HepG2 (cell line): ENCODE data around the gene CILP2. TPM values are rescaled to one million over a fixed set of nuclear protein-coding genes. Genes with fewer than 3 reads are reported as not detected.
A peak's percentile ranks its signal among the peaks of the same experiment; 100 is the strongest.

Experiments used
- ATAC-seq: fragments of 200-7000 bp; cut with Tn5 transposase; 3 replicates; pipeline ENCODE4 v1.9.1; 2020; ENCODE audit warnings: mild to moderate bottlenecking, moderate library complexity
- BruUV-seq: library from RNA; stranded (reverse); fragments of 400-500 nt; replicated peaks from 2 replicates; lab custom pipeline; 2021; lab: Mats Ljungman, UMichigan
- CTCF ChIA-PET: fragments of 300-600 bp; formaldehyde crosslinking; extraction: SDS; loops from one replicate; lab custom pipeline; 2021; ENCODE audit warnings: low total read pairs, inconsistent platforms, low intra/inter-chr PET ratio; lab: Yijun Ruan, JAX
- POLR2A ChIA-PET: fragments of 350-600 bp; sonication (Branson Sonifier 250); formaldehyde crosslinking; loops from one replicate; lab custom pipeline; 2020; ENCODE audit warnings: antibody characterized with exemption, inconsistent platforms; lab: Yijun Ruan, JAX
- DNase-seq: peaks from one replicate; pipeline ENCODE4 v3.0.0-alpha.2; 2015; ENCODE audit warnings: low spot score
- FAIRE-seq: peaks from 3 replicates; lab custom pipeline; 2011; peaks lifted over from hg19 to GRCh38; lab: Jason Lieb, UNC
- H2AFZ ChIP-seq: one replicate; pipeline ENCODE4 v1.6.1; 2011; ENCODE audit warnings: low read length, inconsistent platforms
- H3K27ac ChIP-seq: fragments of 300-600 bp; 3 replicates; pipeline ENCODE4 v1.8.0; 2011; ENCODE audit warnings: mixed run types, mild to moderate bottlenecking, mixed read lengths, low read length, inconsistent platforms; ENCODE audit not compliant: insufficient read depth; ENCODE audit errors: extremely low read length
- H3K27me3 ChIP-seq, 2 experiments: fragments of 200-600 bp in 1 of 2; 2 replicates in 1 of 2; 3 replicates in 1 of 2; pipeline versions ENCODE4 v1.6.0 to v1.8.0; 2011; ENCODE audit warnings: low read length in 2 of 2, mild to moderate bottlenecking in 2 of 2, moderate library complexity in 2 of 2, inconsistent platforms in 1 of 2; ENCODE audit not compliant: insufficient read depth in 2 of 2, control insufficient read depth in 1 of 2
- H3K36me3 ChIP-seq, 2 experiments: fragments of 200-600 bp in 1 of 2; replicated peaks in 1 of 2; 2 replicates in 1 of 2; 3 replicates in 1 of 2; pipeline versions ENCODE4 v1.5.1 to v1.8.0; 2011; ENCODE audit warnings: low read length in 2 of 2, inconsistent platforms in 1 of 2; ENCODE audit not compliant: insufficient read depth in 2 of 2, control insufficient read depth in 1 of 2
- H3K4me1 ChIP-seq: 2 replicates; pipeline ENCODE4 v1.5.1; 2012; ENCODE audit warnings: low read length, inconsistent platforms; ENCODE audit not compliant: insufficient read depth
- H3K4me2 ChIP-seq: 2 replicates; pipeline ENCODE4 v1.6.0; 2011; ENCODE audit warnings: low read depth, low read length, inconsistent platforms
- H3K4me3 ChIP-seq, 3 experiments: fragments of 200-600 bp in 1 of 3; sonication (generic), shearing (Covaris generic) in 1 of 3; replicated peaks in 1 of 3; 2 replicates each; pipeline ENCODE4 v1.5.1; 2011 to 2016; ENCODE audit warnings: low read length in 3 of 3, inconsistent platforms in 2 of 3, low read depth in 2 of 3, mild to moderate bottlenecking in 2 of 3, control low read depth in 1 of 3, mixed read lengths in 1 of 3; ENCODE audit not compliant: insufficient read depth in 1 of 3
- H3K79me2 ChIP-seq: one replicate; pipeline ENCODE4 v1.6.1; 2011; ENCODE audit warnings: low read length, inconsistent platforms; ENCODE audit not compliant: insufficient read depth
- H3K9ac ChIP-seq: 2 replicates; pipeline ENCODE4 v1.6.0; 2011; ENCODE audit warnings: mild to moderate bottlenecking, low read depth, low read length, inconsistent platforms; ENCODE audit not compliant: insufficient read depth
- H3K9me3 ChIP-seq: 2 replicates; pipeline ENCODE4 v1.5.1; 2012; ENCODE audit warnings: mild to moderate bottlenecking, low read length
- H4K20me1 ChIP-seq: 2 replicates; pipeline ENCODE4 v1.6.0; 2011; ENCODE audit warnings: inconsistent platforms, mild to moderate bottlenecking, low read length, moderate library complexity; ENCODE audit not compliant: insufficient read depth
- AGO1 ChIP-seq: fragments of 200-400 bp; formaldehyde crosslinking; IDR thresholded peaks from 2 replicates; pipeline ENCODE4 v1.6.1; 2017; ENCODE audit warnings: mild to moderate bottlenecking, low read depth, low read length, moderate library complexity; ENCODE audit not compliant: poor library complexity, severe bottlenecking
- ETV6 ChIP-seq: sonication (generic); formaldehyde crosslinking; conservative IDR thresholded peaks from 2 replicates; pipeline ENCODE4 v1.4.0; 2020; ENCODE audit warnings: missing genetic modification reagents
- GABPB1 ChIP-seq: IDR thresholded peaks from 2 replicates; pipeline ENCODE4 v1.6.1; 2016; ENCODE audit warnings: mild to moderate bottlenecking, missing genetic modification reagents, moderate library complexity, missing compliant biosample characterization
- GLI4 ChIP-seq: sonication (generic); formaldehyde crosslinking; IDR thresholded peaks from 2 replicates; pipeline ENCODE4 v1.5.1; 2020; ENCODE audit warnings: missing genetic modification reagents, mild to moderate bottlenecking, moderate library complexity, borderline replicate concordance
- KDM4B ChIP-seq: sonication (generic); formaldehyde crosslinking; IDR thresholded peaks from 2 replicates; pipeline ENCODE4 v1.4.0; 2020; ENCODE audit warnings: missing genetic modification reagents
- MAFG ChIP-seq: sonication (generic); formaldehyde crosslinking; IDR thresholded peaks from 2 replicates; pipeline ENCODE4 v1.5.1; 2020; ENCODE audit warnings: mild to moderate bottlenecking, missing genetic modification reagents
- NFATC3 ChIP-seq: sonication (generic); formaldehyde crosslinking; IDR thresholded peaks from 2 replicates; pipeline ENCODE4 v1.5.1; 2020; ENCODE audit warnings: mild to moderate bottlenecking, missing genetic modification reagents
- NONO ChIP-seq, 2 experiments: fragments of 450-650 bp in 1 of 2; sonication (generic) in 1 of 2; formaldehyde crosslinking in 1 of 2; IDR thresholded peaks in 1 of 2; conservative IDR thresholded peaks in 1 of 2; 2 replicates each; pipeline versions ENCODE4 v1.6.1 to v1.8.0; 2017 to 2022; ENCODE audit warnings: mild to moderate bottlenecking in 1 of 2, missing genetic modification reagents in 1 of 2, moderate library complexity in 1 of 2
- NRL ChIP-seq: sonication (generic); formaldehyde crosslinking; IDR thresholded peaks from 2 replicates; pipeline ENCODE4 v1.5.0; 2020; ENCODE audit warnings: missing genetic modification reagents, mild to moderate bottlenecking, moderate library complexity, borderline replicate concordance
- POLR2G ChIP-seq: fragments of 200-400 bp; formaldehyde crosslinking; IDR thresholded peaks from 2 replicates; pipeline ENCODE4 v1.6.1; 2018; ENCODE audit warnings: mild to moderate bottlenecking, low read depth, low read length, moderate library complexity
- TCF7L2 ChIP-seq: IDR thresholded peaks from 2 replicates; pipeline ENCODE4 v1.6.1; 2011; ENCODE audit warnings: mild to moderate bottlenecking, low read depth, low read length, moderate library complexity
- ZBTB7B ChIP-seq: sonication (generic); formaldehyde crosslinking; IDR thresholded peaks from 2 replicates; pipeline ENCODE4 v1.4.0; 2020; ENCODE audit warnings: missing genetic modification reagents
- ZFY ChIP-seq: sonication (generic); formaldehyde crosslinking; IDR thresholded peaks from 2 replicates; pipeline ENCODE4 v1.4.0; 2020; ENCODE audit warnings: missing genetic modification reagents
- ZNF552 ChIP-seq: sonication (generic); formaldehyde crosslinking; IDR thresholded peaks from 2 replicates; pipeline ENCODE4 v1.9.0; 2022; ENCODE audit warnings: missing genetic modification reagents, mild to moderate bottlenecking, borderline replicate concordance
- ZNF768 ChIP-seq: sonication (generic); formaldehyde crosslinking; IDR thresholded peaks from 2 replicates; pipeline ENCODE4 v1.4.0; 2020; ENCODE audit warnings: missing genetic modification reagents
- ZNF883 ChIP-seq: sonication (generic); formaldehyde crosslinking; IDR thresholded peaks from 2 replicates; pipeline ENCODE4 v1.5.1; 2020; ENCODE audit warnings: mild to moderate bottlenecking, missing genetic modification reagents; ENCODE audit errors: not compliant biosample characterization
- WGBS: methylation state at CpG from one replicate; pipeline ENCODE4 v1.1.6; 2017; ENCODE audit warnings: low lambda C conversion rate; 5-methylcytosine and 5-hydroxymethylcytosine counted together
- in situ Hi-C: cut with HindIII; loops from 2 replicates; pipeline ENCODE4 v1.10.0; 2017; ENCODE audit warnings: low pct_unique_long_range_greater_than_20kb; ENCODE audit not compliant: extremely low pct_ligation_motif_present
- intact Hi-C: fragments of 100-400 bp; cut with micrococcal nuclease; formaldehyde crosslinking; loops from one replicate; pipeline ENCODE4 v1.10.0; 2022; ENCODE audit not compliant: unreplicated experiment
- polyA plus RNA-seq, 8 experiments: library from polyadenylated mRNA; depleted of rRNA in 3 of 8; stranded (reverse) in 7 of 8; unstranded in 1 of 8; fragments of >200 nt; fragmentation: Illumina TruSeq in 4 of 8; extraction: Trizol in 4 of 8; gene quantifications; 2 replicates each; pipeline versions ENCODE4 v1.2.1 to v1.2.3, GENCODE V29; 2011 to 2016; ENCODE audit warnings: low read depth in 4 of 8, missing spikeins in 1 of 8, mixed read lengths in 1 of 8; ENCODE audit not compliant: insufficient read depth in 1 of 8
- total RNA-seq, 5 experiments: library from RNA; depleted of rRNA; stranded (reverse); fragments of >200 nt; fragmentation: Illumina TruSeq; extraction: Trizol; gene quantifications; 2 replicates each; pipeline ENCODE4 v1.2.3, GENCODE V29; 2016; ENCODE audit warnings: low read depth in 1 of 5
- TF ChIP-seq, protein P1 (sequence below): sonication (generic); formaldehyde crosslinking; IDR thresholded peaks from 2 replicates; pipeline ENCODE4 v1.8.1; 2023; ENCODE audit warnings: missing genetic modification reagents, mild to moderate bottlenecking, borderline replicate concordance
- TF ChIP-seq, protein P2 (sequence below): sonication (generic); formaldehyde crosslinking; IDR thresholded peaks from 2 replicates; pipeline ENCODE4 v1.4.0; 2020; ENCODE audit warnings: missing genetic modification reagents; ENCODE audit errors: not compliant biosample characterization
- TF ChIP-seq, protein P3 (sequence below): sonication (generic); formaldehyde crosslinking; IDR thresholded peaks from 2 replicates; pipeline ENCODE4 v1.5.1; 2020; ENCODE audit warnings: mild to moderate bottlenecking, moderate library complexity, missing genetic modification reagents

The CILP2 gene
- total and polyA plus RNA-seq, 2 of the 13 experiments (the other 11 are each of a cell fraction or from before 2014, with no cell fraction given), result 0.09 to 0.37 TPM

DNA sequence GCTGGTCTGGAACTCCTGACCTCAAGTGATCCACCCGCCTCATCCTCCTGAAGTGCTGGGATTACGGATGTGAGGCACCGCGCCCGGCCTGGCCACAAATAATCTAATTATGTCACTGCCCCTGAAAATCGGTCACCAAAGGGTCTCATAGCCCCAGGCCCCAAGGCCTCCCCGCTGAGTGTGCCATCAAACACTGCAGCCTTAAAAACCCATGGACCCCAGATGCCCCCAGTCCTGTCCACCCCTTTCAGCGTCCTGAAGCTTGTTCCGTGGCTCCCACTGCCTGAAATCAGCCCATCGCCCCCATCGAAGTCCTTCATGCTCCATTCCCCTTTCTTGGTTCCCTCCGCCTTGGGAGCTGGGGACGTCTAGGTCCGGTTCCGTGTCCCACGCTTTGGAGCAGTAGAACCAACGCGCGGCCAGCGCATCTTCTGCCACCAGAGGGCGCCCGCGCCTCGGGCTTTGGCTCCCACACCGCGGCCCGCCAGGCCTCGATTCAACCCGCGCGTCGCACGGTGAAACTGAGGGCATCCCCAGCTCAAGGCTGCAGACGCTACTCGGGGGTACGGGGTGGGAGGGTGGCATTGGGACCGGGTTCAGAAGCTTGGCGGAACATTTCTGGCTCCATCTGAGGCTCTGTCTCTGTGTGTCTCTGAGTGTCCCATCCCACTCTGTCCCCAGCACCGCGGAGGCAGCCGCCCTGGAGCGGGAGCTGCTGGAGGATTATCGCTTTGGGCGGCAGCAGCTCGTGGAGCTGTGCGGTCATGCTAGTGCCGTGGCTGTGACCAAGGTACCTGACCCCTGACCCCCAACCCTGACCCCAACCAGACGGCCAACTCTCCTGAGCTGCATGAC lies 5.9 kb upstream of the CILP2 start:
- Histone ChIP-seq H2AFZ (no peak overlapping the region), H3K27ac (no peak overlapping the region), H4K20me1 (no peaks in the 10 kb centered on the region), H3K4me2 (peak overlapping the region; percentile 13; the same call in 1 of the 2 replicates), H3K79me2 (no peaks in the 10 kb centered on the region), H3K9me3 (no peaks in the 10 kb centered on the region), H3K4me1 (peaks cover 4% of the 10 kb centered on the region; the same call in 1 of the 2 replicates), H3K9ac (no peak overlapping the region), H3K4me3 (no peak overlapping the region), H3K36me3 (peaks cover 0 to 12% of the 10 kb centered on the region in 2 experiments; a peak in 3 of 5 replicates), H3K27me3 (no peaks in the 10 kb centered on the region)
- CTCF ChIA-PET, result interaction anchor here (1.2 to 2.6 kb wide), 3 partner anchors 22 to 427 kb away, joined by 3 to 23 read pairs (median 4); partner anchors contain the start of gene GMIP
- intact Hi-C loops, result loop anchor here (5.0 kb wide), 2 partner anchors 110 to 425 kb away; partner anchors contain the start of gene GMIP
- FAIRE-seq (no peak), ATAC-seq (peak; percentile 73), DNase-seq (peak; percentile 30)
- 20% methylated on average over 33 of the region's 48 CpGs for WGBS
- in situ Hi-C loops, result loop anchor here (25.0 kb wide), 1 partner anchor 430 kb away; no protein-coding TSS in a partner anchor
- POLR2A ChIA-PET, result interaction anchor here (0.7 to 1.0 kb wide), 2 partner anchors 16 to 112 kb away, joined by 3 read pairs; partner anchors contain the start of gene NDUFA13
- no TSS peak for BruUV-seq
- TF ChIP-seq, protein P1, sequence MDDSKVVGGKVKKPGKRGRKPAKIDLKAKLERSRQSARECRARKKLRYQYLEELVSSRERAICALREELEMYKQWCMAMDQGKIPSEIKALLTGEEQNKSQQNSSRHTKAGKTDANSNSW (CRISPR knock-in tag), result peak; percentile 47; the same call in 1 of the 2 replicates
- TF ChIP-seq NRL (CRISPR knock-in tag) (peak; percentile 16; the same call in 1 of the 2 replicates), NFATC3 (CRISPR knock-in tag) (0 out of 2 replicates have a peak, but pooled peaks have one; percentile 48), ZBTB7B (CRISPR knock-in tag) (0 out of 2 replicates have a peak, but pooled peaks have one; percentile 39), ETV6 (0 out of 2 replicates have a peak, but pooled peaks have one; percentile 36), POLR2G (peak; percentile 44; the same call in 1 of the 2 replicates), TCF7L2 (no peak), ZFY (CRISPR knock-in tag) (peak; percentile 42; the same call in 1 of the 2 replicates), GLI4 (0 out of 2 replicates have a peak, but pooled peaks have one; percentile 56), GABPB1 (CRISPR knock-in tag) (peak; percentile 48; the same call in 1 of the 2 replicates), AGO1 (peak; percentile 88), ZNF552 (CRISPR knock-in tag) (no peak), NONO (IDR thresholded peaks at IDR 0.05) (no peak), NONO (CRISPR knock-in tag; conservative IDR thresholded peaks at IDR 0.05) (0 out of 2 replicates have a peak, but pooled peaks have one; percentile 52), ZNF768 (CRISPR knock-in tag) (peak; percentile 67; the same call in 1 of the 2 replicates), KDM4B (0 out of 2 replicates have a peak, but pooled peaks have one; percentile 34), ZNF883 (peak; percentile 25), MAFG (peak; percentile 35; the same call in 1 of the 2 replicates)
- TF ChIP-seq, protein P2, sequence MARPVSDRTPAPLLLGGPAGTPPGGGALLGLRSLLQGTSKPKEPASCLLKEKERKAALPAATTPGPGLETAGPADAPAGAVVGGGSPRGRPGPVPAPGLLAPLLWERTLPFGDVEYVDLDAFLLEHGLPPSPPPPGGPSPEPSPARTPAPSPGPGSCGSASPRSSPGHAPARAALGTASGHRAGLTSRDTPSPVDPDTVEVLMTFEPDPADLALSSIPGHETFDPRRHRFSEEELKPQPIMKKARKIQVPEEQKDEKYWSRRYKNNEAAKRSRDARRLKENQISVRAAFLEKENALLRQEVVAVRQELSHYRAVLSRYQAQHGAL, result no peak
- TF ChIP-seq, protein P3, sequence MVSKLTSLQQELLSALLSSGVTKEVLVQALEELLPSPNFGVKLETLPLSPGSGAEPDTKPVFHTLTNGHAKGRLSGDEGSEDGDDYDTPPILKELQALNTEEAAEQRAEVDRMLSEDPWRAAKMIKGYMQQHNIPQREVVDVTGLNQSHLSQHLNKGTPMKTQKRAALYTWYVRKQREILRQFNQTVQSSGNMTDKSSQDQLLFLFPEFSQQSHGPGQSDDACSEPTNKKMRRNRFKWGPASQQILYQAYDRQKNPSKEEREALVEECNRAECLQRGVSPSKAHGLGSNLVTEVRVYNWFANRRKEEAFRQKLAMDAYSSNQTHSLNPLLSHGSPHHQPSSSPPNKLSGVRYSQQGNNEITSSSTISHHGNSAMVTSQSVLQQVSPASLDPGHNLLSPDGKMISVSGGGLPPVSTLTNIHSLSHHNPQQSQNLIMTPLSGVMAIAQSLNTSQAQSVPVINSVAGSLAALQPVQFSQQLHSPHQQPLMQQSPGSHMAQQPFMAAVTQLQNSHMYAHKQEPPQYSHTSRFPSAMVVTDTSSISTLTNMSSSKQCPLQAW, result peak; percentile 62
